GM21528 (cell line): ENCODE results near the gene RPL3.
"Not testable (repeated sequence)": the region's sequence is repeated elsewhere in the genome, so short reads cannot be mapped to it uniquely, and the experiment has no call there.

Experiments used
- ATAC-seq: cut with Tn5 transposase; IDR thresholded peaks from one replicate; pipeline ENCODE4 v1.9.1; 2021; ENCODE audit warnings: mild to moderate bottlenecking, moderate library complexity; ENCODE audit not compliant: unreplicated experiment, low FRiP score

The RPL3 gene

DNA sequence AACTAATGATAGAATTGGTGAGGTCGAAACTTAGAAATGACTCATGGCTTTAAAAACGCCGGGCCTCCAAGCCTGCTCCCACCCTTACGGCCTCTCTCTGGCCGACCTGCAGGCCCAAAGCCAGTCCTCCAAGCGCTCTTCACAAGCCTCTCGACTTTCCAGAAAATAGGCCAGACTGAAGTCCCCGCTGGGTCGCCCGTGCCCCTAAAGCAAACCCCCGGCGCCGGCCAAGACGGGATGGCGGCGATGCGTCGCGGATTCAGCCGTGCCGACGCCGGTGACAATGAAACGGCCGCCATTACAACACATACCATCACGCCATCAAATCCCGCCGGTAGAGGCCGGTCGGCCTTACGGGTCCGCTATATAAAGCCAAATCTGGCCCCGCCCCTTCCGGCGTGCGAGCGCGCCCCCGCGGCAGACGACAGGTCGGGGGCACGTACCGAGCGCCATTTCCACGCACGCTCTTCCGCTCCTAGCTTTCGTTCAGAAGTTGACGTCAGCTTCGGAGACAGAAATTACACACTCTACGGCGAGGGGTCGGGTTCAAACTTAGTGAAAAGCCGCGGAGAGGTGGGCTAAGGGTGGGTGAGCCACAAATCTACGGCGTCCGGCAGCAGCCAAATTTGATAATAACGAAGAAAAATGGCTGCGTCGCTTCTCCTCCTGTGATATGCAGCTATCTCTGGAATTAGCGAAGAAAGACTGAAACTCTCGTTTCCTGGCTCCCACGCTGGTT lies at the start of gene RPL3:
Gene RPL3 (minus strand): TSS at position 340 of the 739 bp plus-strand sequence. CDS start 26 bp downstream, at position 314.
- peak; percentile 83 for ATAC-seq

DNA sequence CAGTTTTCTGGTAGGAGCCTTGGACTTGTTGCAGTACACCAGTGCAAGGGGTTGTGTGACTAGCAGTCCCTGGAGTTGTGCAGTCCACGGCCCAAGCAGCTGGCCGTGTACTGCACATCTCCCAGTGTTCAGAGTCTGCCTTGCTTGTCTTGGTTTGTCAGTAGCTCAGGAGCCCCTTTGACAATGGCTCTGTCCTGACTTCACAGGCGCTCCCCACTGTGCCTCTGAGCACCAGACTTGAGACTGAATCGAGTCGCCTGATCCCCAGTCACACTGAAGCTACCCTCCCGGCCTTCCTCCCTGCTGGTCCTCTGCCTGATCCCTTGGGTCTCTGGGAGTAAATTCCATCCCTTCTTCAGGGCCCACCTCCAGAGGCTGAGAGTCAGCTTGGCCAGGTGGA lies 49.8 kb upstream of the RPL3 start:
- ATAC-seq, result no peak

DNA sequence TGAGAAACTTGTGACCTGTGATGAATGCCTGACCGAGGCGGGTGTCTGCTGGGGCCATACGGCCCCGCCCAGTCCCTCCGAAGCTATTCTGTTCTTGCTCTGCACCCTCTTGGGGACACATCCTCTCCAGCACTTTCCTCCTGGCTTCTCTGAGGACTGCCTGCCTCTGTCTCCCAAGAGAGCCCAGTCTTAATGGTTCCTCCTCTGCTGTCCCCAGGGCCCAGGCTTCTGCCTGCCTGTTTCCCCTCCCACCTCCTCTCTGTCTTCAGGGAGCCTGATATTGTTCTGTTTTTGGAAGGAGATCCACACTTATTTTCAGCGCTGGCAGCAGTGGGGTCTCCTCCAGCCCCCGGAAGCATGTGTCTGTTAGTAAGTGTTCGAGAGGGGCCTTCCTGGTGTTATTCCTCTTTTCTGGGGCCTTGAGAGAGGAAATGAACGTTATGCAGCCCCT lies 49.1 kb upstream of the RPL3 start:
- no peak for ATAC-seq

DNA sequence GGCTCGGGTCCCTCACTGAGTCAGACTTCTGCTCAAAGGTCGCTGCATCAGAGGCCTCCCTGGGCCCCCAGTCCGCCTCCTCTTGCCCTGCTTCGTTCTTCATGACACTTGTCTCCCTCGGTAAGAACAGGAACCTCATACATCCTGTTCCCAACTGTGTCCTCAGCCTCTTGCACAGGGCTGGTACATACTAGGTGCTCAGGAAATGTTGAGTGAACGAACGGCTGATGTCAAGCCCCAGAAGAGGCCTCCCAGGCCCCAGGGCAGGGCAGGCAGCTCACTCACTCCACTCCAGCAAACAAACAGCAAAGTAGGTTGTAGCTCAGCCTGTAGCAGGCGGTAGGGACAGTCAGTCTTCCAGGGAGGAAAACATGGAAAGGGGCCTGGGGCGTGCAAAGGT lies 47.6 kb upstream of the RPL3 start:
- no peak for ATAC-seq

DNA sequence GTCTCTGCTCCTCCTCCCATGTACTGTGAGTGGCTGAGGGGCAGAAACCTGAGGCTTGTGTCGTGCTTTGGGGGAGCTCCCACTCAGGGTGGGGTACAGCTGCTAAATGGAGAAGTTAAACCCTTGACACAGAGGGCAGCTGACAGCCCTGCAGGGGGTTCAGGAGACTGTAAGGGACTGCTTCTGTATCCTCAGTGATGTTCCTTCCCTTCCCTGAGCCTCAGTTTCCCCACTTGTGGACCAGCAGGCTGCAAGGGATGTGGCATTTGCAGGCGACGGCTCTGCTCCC lies 46.0 kb upstream of the RPL3 start:
- ATAC-seq, result no peak

DNA sequence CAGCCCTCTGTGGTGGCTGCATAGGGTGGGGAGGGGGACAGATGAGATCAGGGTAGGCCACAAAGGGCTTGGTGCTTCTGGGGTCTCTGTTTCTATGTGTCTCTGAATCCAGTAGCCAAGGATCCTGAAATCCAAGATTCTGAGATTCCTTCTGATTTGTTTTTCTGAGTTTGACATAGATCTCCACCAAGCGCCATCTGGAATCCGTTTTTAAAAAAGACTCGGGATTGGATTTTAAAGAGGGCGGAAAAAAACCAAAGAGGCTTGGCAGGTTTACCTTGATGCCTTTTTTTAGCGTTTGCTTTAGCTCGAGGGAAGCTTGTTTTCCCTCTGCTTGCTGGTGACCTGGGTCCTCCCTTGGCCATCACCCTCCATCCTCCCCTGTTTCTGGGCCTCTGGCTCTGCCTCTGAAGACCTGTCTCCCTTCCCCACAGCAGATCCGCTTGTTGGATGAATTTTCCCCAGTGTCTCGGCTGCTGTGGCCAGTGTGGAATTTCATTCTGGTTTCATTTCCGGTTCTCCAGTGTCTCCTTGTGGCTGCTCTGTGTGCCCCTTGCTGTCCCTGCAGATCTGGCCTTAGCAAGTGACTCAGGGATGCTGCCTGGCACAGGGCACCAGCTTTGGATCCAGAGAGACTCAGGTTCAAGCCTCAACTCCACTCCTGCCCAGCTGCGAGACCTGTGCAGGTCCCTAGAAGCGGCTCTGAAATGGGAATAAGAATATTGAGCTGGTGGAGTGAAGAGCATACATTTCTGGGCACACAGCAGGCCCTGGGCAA lies 45.5 kb upstream of the RPL3 start:
- no peak for ATAC-seq

DNA sequence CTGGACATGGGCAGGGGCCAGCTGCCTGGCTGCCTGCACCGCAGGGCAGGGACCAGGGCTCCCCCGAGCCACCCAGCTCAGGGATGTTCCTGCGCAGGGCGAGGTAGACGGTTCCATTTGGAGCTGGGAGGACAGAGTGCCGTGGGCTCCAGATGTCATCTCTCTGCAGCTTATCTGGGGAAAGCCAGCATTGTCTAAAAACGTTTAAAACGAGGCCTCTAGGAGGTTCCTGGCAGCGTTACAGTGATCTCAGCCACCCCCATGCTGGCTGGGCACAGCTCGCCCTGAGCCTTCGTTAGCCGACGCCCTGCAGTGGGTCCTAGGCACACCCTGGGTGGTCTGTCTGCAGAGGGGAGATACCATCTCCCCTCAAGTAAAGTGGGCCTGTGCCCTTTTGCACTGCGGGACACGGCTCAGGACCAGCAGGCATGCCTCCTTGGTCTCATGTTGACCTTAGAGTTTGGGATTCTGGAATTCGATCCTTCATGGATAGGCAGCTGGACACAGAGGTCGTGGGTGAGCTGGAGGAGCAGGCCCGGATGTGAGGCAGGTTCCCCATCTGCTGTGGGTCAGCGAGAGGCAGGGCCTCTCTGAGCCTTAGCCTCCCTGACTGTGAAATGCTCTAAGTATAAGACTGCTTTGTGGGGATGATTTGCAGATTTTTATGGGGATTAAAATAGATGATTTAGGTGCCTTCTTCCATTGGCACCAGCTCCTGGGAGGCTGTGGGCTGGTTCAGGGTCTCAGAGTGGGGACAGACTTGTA lies 44.5 kb upstream of the RPL3 start:
- no peak for ATAC-seq

DNA sequence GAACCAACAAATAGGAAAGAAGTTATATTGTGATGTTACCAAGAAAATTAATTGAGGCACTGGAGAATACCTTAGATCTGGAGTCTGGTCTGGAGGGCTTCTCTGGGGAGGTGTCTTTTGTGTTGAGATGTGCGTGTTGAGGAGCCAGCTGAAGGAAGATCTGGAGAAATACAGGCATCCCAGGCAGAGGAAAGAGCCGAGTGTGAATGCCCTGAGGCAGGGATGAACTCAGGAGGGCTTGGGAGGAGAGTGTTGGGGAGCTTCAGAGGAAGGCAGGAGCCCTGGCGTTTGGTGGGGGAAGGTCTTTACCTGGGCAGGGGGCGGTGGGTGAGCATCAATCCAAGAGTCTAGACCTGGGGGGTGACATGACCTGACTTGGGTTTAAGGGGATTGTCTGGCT lies 43.5 kb upstream of the RPL3 start:
- no peak for ATAC-seq

DNA sequence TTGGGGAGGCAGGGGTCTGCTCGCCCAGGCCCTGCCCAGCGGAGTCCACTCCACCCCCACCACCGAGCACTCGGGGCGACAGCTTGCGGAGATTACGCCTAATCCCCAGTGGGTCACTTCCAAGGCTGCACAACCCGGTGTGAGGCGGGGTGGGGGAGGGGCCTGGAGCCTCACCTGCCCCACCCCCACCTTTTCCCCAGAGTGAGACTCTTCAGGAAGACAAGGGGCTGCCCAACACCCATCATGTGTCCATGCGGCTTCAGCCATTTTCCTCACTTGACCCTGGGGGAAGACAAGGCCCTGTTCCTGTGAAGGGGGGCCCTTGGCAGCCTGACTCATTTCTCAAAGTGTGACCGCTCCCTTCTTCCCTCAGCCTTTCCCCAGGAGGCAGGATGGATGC lies 42.8 kb upstream of the RPL3 start:
- ATAC-seq, result no peak

DNA sequence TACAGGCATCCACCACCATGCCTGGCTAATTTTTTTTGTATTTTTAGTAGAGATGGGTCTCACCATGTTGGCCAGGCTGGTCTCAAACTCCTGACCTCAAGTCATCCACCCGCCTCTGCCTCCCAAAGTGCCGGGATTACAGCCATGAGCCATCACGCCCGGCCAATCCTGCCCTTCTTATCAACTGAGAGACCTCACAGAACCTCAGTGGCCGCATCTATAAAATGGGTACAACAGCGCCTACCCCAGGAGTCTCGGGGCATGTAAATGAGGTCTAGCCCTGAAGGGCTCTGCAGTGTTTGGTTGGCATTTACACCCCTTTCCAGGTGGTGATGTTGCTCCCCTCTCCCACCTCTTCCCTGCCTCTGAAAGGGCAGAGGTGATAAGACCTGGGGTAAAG lies 42.1 kb upstream of the RPL3 start:
- no peak for ATAC-seq

DNA sequence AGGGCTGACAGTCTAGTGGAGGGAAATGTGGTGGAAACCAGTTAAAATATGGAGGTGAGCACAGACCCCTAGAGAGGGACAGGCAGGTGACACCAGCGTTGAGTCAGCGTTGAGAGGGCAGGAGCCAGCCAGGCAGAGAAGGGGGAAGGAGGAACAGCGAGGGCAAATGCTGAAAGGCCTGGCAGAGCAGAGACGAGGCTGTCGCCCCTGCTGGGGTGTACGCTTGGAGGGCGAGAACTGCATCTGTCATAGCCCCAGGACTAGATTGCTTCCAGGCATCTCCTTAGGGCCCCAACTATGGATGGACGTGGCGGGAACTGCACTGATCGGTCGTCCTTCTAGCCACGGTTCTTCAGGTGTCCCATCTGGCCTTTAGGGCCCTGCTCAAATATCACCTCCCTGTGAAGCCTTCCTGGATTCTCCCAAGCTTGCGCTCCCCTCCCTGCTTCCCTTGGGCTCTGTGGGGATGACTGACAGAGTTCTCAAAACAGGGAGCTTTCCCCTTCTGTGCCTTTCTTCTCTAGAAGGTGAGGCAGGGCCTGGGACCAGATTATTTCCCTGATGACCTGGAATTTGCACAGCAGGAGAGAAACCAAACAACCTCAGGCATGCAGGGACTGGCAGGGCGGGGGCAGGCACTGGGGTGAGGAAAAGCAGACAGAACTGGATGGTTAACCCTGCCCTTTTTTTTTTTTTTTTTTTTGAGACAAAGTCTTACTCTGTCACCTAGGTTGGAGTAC lies 41.4 kb upstream of the RPL3 start:
- ATAC-seq, result no peak

DNA sequence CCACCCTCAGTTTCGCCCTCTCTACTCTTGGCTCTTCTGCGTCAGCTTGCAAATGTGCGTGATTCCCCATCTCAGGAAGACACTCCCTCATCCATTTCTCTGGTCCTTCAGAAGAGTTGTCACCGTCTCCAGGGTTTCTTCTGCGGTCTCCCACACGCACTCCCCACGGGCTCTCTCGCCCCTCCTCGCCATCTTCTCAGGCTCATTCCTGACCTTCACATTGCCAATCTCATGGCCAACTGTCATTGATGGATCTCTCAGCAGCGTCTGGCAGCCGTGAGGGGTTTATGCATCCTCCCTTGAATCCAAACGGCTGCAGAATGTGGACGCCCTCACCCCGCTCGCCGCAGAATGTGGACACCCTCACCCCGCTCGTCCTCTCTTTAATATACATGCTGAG lies 40.8 kb upstream of the RPL3 start:
- no peak for ATAC-seq

DNA sequence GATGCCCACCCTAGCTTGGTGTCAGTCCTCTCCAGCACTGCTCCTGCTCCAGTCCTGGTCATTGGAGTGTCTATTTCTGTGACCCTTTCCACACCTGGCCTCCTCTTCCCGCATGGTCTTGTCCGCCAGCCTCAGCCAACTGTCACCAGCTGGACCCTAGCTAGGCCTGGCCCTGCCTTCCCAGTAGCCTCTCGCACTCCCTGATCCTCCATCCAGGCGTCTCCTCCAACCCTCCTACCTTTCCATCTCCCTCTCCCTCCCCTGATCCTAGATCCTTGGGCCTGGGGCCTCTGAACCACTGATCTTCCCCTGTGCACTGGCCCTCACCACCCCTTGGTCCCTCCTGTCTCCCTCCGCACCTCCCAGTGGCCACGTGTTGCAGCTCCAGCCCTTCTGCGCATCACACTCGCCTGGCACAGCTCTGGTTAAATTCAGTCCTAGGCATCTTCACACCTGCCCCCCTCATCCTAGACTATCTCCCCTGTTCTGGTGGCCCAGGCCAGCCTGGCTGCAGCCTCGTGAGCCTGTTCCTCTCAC lies 40.3 kb upstream of the RPL3 start:
- ATAC-seq, result no peak

DNA sequence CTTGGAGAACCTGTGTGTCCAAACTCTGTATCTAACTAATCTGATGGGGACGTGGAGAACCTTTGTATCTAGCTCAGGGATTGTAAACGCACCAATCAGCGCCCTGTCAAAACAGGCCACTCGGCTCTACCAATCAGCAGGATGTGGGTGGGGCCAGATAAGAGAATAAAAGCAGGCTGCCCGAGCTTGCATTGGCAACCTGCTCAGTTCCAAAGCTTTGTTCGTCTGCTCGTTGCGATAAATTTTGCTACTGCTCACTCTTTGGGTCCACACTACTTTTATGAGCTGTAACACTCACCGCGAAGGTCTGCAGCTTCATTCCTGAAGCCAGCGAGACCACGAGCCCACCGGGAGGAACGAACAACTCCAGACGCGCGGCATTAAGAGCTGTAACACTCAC lies 38.8 kb upstream of the RPL3 start:
- ATAC-seq, result not testable (repeated sequence)

DNA sequence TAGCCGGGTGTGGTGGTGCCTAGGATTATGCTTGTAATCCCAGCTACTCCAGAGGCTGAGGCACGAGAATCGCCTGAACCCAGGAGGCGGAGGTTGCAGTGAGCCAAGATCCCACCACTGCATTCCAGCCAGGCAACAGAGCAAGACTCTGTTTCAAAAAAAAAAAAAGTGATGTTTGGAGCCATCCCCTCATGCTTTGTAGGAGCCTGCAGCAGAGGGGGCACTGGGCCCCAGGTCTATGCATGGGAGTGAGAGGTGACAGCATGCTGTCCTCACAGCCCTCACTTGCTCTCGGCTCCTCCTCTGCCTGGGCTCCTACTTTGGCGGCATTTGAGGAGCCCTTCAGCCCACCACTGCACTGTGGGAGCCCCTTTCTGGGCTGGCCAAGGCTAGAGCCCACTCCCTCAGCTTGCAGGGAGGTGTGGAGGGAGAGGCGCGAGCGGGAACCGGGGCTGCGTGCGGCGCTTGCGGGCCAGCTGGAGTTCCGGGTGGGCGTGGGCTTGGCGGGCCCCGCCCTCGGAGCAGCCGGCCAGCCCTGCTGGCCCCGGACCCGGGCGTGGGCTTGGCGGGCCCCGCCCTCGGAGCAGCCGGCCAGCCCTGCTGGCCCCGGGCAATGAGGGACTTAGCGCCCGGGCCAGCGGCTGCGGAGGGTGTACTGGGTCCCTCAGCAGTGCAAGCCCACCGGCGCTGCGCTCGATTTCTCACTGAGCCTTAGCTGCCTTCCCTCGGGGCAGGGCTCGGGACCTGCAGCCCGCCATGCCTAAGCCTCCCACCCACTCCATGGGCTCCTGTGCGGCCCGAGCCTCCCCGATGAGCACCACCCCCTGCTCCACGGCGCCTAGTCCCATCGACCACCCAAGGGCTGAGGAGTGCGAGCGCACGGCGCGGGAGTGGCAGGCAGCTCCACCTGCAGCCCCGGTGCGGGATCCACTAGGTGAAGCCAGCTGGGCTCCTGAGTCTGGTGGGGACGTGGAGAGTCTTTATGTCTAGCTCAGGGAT lies 38.0 kb upstream of the RPL3 start:
- not testable (repeated sequence) for ATAC-seq

DNA sequence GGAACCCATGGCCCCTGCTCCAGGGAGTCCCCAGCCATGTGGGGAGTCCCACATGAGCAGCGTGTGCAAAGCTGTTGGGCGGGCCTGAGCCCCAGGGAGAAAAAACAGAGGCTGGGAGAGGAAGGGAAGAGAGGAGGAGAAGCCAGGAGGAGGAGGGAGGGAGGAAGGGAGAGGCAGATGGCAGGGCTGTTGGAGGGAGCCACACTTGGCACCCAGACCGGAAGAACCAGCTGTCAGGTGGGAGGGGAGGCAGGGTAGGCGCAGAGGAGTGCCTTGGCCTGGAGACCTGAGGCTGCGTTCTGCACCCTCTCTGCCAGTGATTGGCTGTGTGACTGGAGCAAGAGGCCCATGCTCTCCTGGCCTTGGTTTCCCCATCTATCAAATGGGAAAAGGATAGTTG lies 37.0 kb upstream of the RPL3 start:
- ATAC-seq, result no peak

DNA sequence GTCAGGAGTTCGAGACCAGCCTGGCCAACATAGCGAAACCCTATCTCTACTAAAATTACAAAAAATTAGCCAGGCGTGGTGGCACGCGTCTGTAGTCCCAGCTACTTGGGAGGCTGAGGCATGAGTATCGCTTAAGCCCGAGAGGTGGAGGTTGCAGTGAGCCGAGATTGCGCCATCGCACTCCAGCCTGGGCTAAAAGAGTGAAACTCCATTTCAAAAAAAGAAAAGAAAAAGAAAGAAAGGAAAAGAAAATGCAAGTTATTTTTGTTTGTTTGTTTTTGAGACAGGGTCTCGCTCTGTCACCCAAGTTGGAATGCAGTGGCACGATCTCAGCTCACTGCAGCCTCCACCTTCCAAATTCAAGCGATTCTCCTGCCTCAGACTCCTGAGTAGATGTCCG lies 36.4 kb upstream of the RPL3 start:
- ATAC-seq, result not testable (repeated sequence)

DNA sequence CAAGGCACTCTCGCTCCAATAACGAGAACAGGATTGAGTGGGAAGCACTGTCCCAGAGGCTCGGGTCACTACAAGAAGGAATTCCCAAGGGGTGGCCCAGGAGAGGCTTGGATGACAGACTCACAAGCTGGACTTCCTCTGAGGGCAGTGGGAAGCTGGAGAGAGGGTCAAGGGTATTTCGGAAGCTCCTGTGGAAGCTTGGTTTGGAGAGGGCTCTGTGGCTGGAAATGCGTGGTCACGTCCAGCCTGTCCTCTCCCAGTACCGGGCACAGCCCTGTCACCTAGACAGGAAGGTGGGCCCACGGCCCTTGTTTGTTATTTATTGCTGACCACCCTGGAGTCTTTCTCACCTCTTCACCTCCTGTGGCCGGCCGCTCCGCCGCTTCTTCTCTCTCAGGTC lies 35.7 kb upstream of the RPL3 start:
- no peak for ATAC-seq

DNA sequence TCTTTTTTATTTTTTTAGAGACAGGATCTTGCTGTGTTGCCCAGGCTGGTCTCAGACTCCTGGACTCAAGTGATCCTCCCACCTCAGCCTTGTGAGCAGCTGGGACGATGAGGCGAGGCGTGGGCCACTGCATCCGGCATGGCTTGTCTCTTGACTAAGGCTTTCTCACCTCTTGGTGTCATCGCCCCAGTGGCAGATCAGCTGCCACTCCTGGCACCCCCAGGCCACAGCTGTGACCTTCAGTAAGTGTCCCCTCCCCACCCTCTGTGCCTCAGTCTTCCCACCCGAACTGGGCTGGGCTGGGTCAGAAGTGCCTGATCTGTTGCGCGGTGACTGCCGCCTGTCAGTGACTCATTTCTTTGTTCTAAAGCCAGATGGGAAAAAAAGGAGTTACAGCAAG lies 33.9 kb upstream of the RPL3 start:
- ATAC-seq, result no peak
